ENCODE results near the gene BRD3OS.

BRD3OS gene

GRCh38 chr9:134064711-134065110 is 39.4 kb downstream of the BRD3OS start:
- H3K4me1 ChIP-seq (ENCODE audit: control insufficient read depth, insufficient read depth, low read length, poor library complexity, severe bottlenecking): peaks cover 34% of the 10 kb centered on the region

DNA sequence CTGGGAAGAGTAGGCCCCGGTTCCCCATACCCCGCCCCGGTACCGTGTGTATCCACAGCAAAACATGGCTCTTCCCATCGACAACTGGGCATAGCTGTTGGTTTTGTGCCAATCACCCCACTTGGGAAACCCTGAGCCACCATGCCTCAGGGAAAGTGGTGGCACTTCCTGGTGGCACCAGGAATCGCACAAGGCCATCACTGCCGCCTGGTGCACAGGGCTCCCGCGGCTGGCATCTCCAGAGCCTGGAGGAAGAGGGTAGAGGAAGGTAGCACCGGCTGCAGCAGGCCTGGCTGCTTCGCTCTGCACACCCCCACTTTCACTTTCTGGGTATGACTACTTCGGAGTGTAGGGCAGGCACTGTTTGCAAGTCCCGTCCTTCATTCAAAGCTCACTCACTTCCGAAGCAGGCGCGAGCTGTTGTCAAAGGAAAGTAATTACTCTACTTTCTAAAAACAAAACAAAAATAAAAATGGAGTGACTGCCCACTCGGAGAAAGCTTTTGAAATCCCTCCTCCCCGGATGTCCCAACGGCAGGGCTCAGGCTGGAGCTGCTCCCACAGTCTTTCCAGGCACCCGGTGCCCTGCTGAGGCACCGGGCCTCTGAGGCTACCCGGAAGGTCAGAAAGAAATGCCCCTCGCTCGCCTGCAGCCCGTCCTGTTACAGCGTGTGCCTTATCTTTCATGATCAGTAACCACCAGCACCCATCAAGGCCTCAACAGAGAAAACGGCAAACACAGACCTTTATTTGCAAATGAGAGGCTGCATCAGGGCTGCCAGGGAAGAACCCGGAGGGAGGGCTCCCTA is 40.5 kb downstream of the BRD3OS start:
- Histone ChIP-seq H3K36me3 (ENCODE audit: control insufficient read depth, insufficient read depth, low read length) (no peaks in the 10 kb centered on the region), H3K27ac (ENCODE audit: insufficient read depth, low read length, poor library complexity, severe bottlenecking) (peak overlapping the region; percentile 50), H3K9me3 (ENCODE audit: control insufficient read depth, low read length) (no peaks in the 10 kb centered on the region), H3K27me3 (replicated peaks; ENCODE audit: control insufficient read depth, insufficient read depth, low read length, poor library complexity, severe bottlenecking) (peaks cover 4% of the 10 kb centered on the region), H3K4me1 (ENCODE audit: control insufficient read depth, insufficient read depth, low read length, poor library complexity, severe bottlenecking) (peaks cover 28% of the 10 kb centered on the region), H3K4me3 (ENCODE audit: insufficient read depth, low read depth, low read length, poor library complexity, severe bottlenecking) (peak overlapping the region; percentile 56)
- DNase-seq: peak in 2 of 3 donors; percentile 17 to 21

More at GRCh38 chr9:134064711-134065110, 39.4 kb downstream of the BRD3OS start:
- H3K27ac ChIP-seq (ENCODE audit: insufficient read depth, low read length, poor library complexity, severe bottlenecking): no peak overlapping the region
- no peaks in the 10 kb centered on the region for H3K27me3 ChIP-seq (replicated peaks; ENCODE audit: control insufficient read depth, insufficient read depth, low read length, poor library complexity, severe bottlenecking)
- H3K36me3 ChIP-seq (ENCODE audit: control insufficient read depth, insufficient read depth, low read length): no peaks in the 10 kb centered on the region
- no peaks in the 10 kb centered on the region for H3K9me3 ChIP-seq (ENCODE audit: control insufficient read depth, low read length)
- H3K4me3 ChIP-seq (ENCODE audit: insufficient read depth, low read depth, low read length, poor library complexity, severe bottlenecking): no peak overlapping the region
- no peak for DNase-seq

GRCh38 chr9:134066526-134066912 is 41.2 kb downstream of the BRD3OS start:
- no peak for DNase-seq
- peak overlapping the region; percentile 56 for H3K4me3 ChIP-seq (ENCODE audit: insufficient read depth, low read depth, low read length, poor library complexity, severe bottlenecking)
- H3K4me1 ChIP-seq (ENCODE audit: control insufficient read depth, insufficient read depth, low read length, poor library complexity, severe bottlenecking): peaks cover 23% of the 10 kb centered on the region

GRCh38 chr9:134066913-134067851 is 41.9 kb downstream of the BRD3OS start:
- Histone ChIP-seq H3K27me3 (replicated peaks; ENCODE audit: control insufficient read depth, insufficient read depth, low read length, poor library complexity, severe bottlenecking) (peaks cover 4% of the 10 kb centered on the region), H3K4me1 (ENCODE audit: control insufficient read depth, insufficient read depth, low read length, poor library complexity, severe bottlenecking) (peaks cover 19% of the 10 kb centered on the region), H3K36me3 (ENCODE audit: control insufficient read depth, insufficient read depth, low read length) (no peaks in the 10 kb centered on the region), H3K4me3 (ENCODE audit: insufficient read depth, low read depth, low read length, poor library complexity, severe bottlenecking) (peak overlapping the region; percentile 56), H3K9me3 (ENCODE audit: control insufficient read depth, low read length) (no peaks in the 10 kb centered on the region), H3K27ac (ENCODE audit: insufficient read depth, low read length, poor library complexity, severe bottlenecking) (peak overlapping the region; percentile 50)
- peak; percentile 41 to 50 (median 47) for DNase-seq

More at GRCh38 chr9:134066526-134066912, 41.2 kb downstream of the BRD3OS start:
- H3K36me3 ChIP-seq (ENCODE audit: control insufficient read depth, insufficient read depth, low read length): no peaks in the 10 kb centered on the region
- H3K27me3 ChIP-seq (replicated peaks; ENCODE audit: control insufficient read depth, insufficient read depth, low read length, poor library complexity, severe bottlenecking): peaks cover 4% of the 10 kb centered on the region
- H3K9me3 ChIP-seq (ENCODE audit: control insufficient read depth, low read length): no peaks in the 10 kb centered on the region
- H3K27ac ChIP-seq (ENCODE audit: insufficient read depth, low read length, poor library complexity, severe bottlenecking): peak overlapping the region; percentile 50

- DNase-seq: peak; percentile 69 to 72 (median 70)
- peaks cover 19% of the 10 kb centered on the region for H3K4me1 ChIP-seq (ENCODE audit: control insufficient read depth, insufficient read depth, low read length, poor library complexity, severe bottlenecking)
- peak within 1 kb of the TSS; percentile 88 for H3K27ac ChIP-seq (ENCODE audit: insufficient read depth, low read length, poor library complexity, severe bottlenecking)
- no peaks in the 10 kb centered on the region for H3K36me3 ChIP-seq (ENCODE audit: control insufficient read depth, insufficient read depth, low read length)
- H3K9me3 ChIP-seq (ENCODE audit: control insufficient read depth, low read length): no peaks in the 10 kb centered on the region
- peak within 1 kb of the TSS; percentile 73 for H3K4me3 ChIP-seq (ENCODE audit: insufficient read depth, low read depth, low read length, poor library complexity, severe bottlenecking)
- peaks cover 4% of the 10 kb centered on the region for H3K27me3 ChIP-seq (replicated peaks; ENCODE audit: control insufficient read depth, insufficient read depth, low read length, poor library complexity, severe bottlenecking)
Measured at GRCh38 chr9:134067904-134068743, 42.8 kb downstream of the BRD3OS start, which contains the start of gene BRD3. BRD3 (minus strand) TSS chr9:134068026; CDS start chr9:134053477, 14,549 bp downstream.

DNA sequence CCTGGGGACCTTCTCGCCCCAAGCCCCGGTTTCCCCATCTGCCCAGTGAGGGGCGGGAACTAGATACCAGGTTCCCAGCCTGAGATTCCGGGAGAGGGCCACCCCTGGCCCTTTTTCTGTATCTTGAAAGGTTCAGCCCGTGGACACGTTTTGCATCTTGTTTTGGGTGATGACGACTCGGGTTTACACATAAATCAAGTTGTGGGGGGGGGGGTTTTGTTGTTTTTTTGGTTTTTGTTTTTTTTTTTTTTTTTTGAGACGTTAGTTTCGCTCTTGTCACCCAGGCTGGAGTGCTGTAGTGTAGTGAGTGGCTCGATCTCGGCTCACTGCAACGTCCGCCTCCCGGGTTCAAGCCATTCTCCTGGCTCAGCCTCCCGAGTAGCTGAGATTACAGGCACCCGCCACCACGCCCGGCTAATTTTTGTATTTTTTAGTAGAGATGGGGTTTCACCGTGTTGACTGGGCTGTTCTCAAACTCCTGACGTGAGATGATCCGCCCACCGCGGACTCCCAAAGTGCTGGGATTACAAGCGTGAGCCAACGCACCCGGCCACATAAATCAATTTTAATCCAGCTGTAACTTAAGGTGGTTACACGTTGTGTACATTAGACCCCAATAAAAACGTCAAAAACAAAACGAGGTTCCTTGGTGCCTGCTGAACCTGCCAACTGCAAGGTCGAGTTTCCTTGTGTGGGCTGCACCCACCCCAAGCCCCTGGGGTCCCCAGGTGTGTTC is 43.6 kb downstream of the BRD3OS start:
- Histone ChIP-seq H3K27me3 (replicated peaks; ENCODE audit: control insufficient read depth, insufficient read depth, low read length, poor library complexity, severe bottlenecking) (peaks cover 4% of the 10 kb centered on the region), H3K4me1 (ENCODE audit: control insufficient read depth, insufficient read depth, low read length, poor library complexity, severe bottlenecking) (peaks cover 19% of the 10 kb centered on the region), H3K9me3 (ENCODE audit: control insufficient read depth, low read length) (no peaks in the 10 kb centered on the region), H3K36me3 (ENCODE audit: control insufficient read depth, insufficient read depth, low read length) (no peaks in the 10 kb centered on the region), H3K4me3 (ENCODE audit: insufficient read depth, low read depth, low read length, poor library complexity, severe bottlenecking) (peak overlapping the region; percentile 73), H3K27ac (ENCODE audit: insufficient read depth, low read length, poor library complexity, severe bottlenecking) (peak overlapping the region; percentile 88)
- no peak for DNase-seq

DNA sequence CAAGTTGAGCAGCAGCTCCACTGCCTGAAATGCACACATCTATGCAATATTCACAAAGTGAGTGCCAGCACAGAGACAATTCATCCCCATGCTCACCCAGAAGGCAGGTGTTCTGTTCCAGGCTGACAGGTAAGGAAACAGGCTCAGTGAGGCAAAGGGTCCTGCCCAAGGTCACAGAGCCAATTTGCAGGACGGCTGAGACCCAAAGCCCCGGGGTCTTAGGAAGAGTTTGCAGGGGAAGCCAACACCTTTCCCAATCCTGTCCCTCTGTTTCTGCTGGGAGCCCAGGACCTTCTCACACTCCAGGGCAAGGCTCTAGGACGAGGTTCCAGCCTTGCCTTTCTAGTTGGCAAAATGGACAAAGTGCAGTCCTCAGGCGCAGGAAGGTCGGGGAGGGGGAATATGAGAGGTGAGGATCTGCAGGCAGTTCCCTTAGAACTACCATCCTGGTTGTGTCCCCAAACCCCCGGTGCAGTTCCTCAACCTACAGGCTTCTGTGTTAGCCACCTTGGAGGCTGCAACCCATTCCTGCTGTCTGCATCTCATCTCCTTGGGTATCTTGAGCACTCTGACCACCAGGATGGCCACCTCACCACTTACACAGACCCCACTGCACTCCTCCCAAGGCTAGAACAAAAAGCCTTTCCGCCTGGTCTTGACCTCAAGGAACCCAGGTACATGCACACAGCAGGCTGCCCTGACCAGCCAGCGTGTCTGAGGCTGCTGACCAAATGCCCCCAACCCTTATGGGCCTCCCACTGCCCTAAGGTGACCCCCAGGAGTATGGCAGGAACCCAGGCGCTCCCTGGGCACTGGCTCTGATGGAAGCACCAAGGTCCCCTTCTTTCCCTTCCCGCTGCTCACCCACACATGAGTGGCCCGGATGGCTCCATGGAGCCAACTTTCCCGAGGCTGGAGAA is 44.5 kb downstream of the BRD3OS start:
- H3K9me3 ChIP-seq (ENCODE audit: control insufficient read depth, low read length): no peaks in the 10 kb centered on the region
- no peaks in the 10 kb centered on the region for H3K36me3 ChIP-seq (ENCODE audit: control insufficient read depth, insufficient read depth, low read length)
- peaks cover 4% of the 10 kb centered on the region for H3K27me3 ChIP-seq (replicated peaks; ENCODE audit: control insufficient read depth, insufficient read depth, low read length, poor library complexity, severe bottlenecking)
- DNase-seq: no peak
- H3K4me1 ChIP-seq (ENCODE audit: control insufficient read depth, insufficient read depth, low read length, poor library complexity, severe bottlenecking): peaks cover 19% of the 10 kb centered on the region
- H3K27ac ChIP-seq (ENCODE audit: insufficient read depth, low read length, poor library complexity, severe bottlenecking): no peak overlapping the region
- H3K4me3 ChIP-seq (ENCODE audit: insufficient read depth, low read depth, low read length, poor library complexity, severe bottlenecking): no peak overlapping the region

DNA sequence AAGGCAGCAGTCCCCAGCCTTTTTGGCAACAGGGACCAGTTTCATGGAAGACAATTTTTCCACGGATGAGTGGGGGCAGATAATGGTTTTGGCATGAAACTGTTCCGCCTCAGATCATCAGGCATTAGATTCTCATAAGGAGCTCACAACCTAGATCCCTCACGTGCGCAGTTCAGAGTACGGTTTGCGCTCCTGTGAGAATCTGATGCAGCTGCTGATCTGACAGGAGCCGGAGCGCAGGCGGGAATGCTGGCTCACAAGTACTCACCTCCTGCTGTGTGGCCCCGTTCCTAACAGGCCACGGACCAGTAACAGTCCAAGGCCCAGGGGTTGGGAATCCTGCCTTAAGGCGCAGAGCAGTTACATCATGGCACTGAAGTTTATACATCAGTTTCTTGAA is 45.9 kb downstream of the BRD3OS start:
- no peak overlapping the region for H3K4me3 ChIP-seq (ENCODE audit: insufficient read depth, low read depth, low read length, poor library complexity, severe bottlenecking)
- no peak for DNase-seq
- H3K27me3 ChIP-seq (replicated peaks; ENCODE audit: control insufficient read depth, insufficient read depth, low read length, poor library complexity, severe bottlenecking): peaks cover 4% of the 10 kb centered on the region
- no peaks in the 10 kb centered on the region for H3K36me3 ChIP-seq (ENCODE audit: control insufficient read depth, insufficient read depth, low read length)
- H3K27ac ChIP-seq (ENCODE audit: insufficient read depth, low read length, poor library complexity, severe bottlenecking): no peak overlapping the region
- H3K9me3 ChIP-seq (ENCODE audit: control insufficient read depth, low read length): no peaks in the 10 kb centered on the region
- peaks cover 13% of the 10 kb centered on the region for H3K4me1 ChIP-seq (ENCODE audit: control insufficient read depth, insufficient read depth, low read length, poor library complexity, severe bottlenecking)
